HG02798 (cell line): ENCODE results near the gene COMTD1.

Experiments
- ATAC-seq: cut with Tn5 transposase; IDR thresholded peaks from one replicate; pipeline ENCODE4 v1.9.1; 2021; ENCODE audit warnings: mild to moderate bottlenecking; ENCODE audit not compliant: unreplicated experiment, poor library complexity

COMTD1 gene

GRCh38 chr10:75235375-75236177 is at the start of gene COMTD1:
Gene COMTD1 (minus strand): TSS chr10:75235957. CDS start chr10:75235928, 29 bp downstream.
- peak; percentile 78 for ATAC-seq

- no peak for ATAC-seq
Observed at GRCh38 chr10:75283671-75284470, 48.1 kb upstream of the COMTD1 start.

- no peak for ATAC-seq
Observed at GRCh38 chr10:75283078-75283670, 47.4 kb upstream of the COMTD1 start.

GRCh38 chr10:75281974-75282373 is 46.2 kb upstream of the COMTD1 start:
- no peak for ATAC-seq

GRCh38 chr10:75280236-75280635 is 44.5 kb upstream of the COMTD1 start:
- no peak for ATAC-seq

- no peak for ATAC-seq
Observed at GRCh38 chr10:75276069-75276872, 40.5 kb upstream of the COMTD1 start.

- no peak for ATAC-seq
Observed at GRCh38 chr10:75272896-75273295, 37.1 kb upstream of the COMTD1 start.

GRCh38 chr10:75272094-75272493 is 36.3 kb upstream of the COMTD1 start:
- no peak for ATAC-seq

GRCh38 chr10:75269605-75270004 is 33.8 kb upstream of the COMTD1 start:
- no peak for ATAC-seq

- no peak for ATAC-seq
Observed at GRCh38 chr10:75266945-75267344, 31.2 kb upstream of the COMTD1 start.

- no peak for ATAC-seq
Observed at GRCh38 chr10:75265856-75266255, 30.1 kb upstream of the COMTD1 start.

GRCh38 chr10:75263806-75264205 is 28.0 kb upstream of the COMTD1 start:
- ATAC-seq: no peak

- ATAC-seq: no peak
Observed at GRCh38 chr10:75261813-75262705, 26.3 kb upstream of the COMTD1 start.

- no peak for ATAC-seq
Observed at GRCh38 chr10:75260990-75261389, 25.2 kb upstream of the COMTD1 start.

- ATAC-seq: no peak
Observed at GRCh38 chr10:75254739-75255138, 19.0 kb upstream of the COMTD1 start.

GRCh38 chr10:75253281-75254220 is 17.8 kb upstream of the COMTD1 start:
- no peak for ATAC-seq

- ATAC-seq: no peak
Observed at GRCh38 chr10:75250934-75251333, 15.2 kb upstream of the COMTD1 start.

GRCh38 chr10:75247797-75248196 is 12.0 kb upstream of the COMTD1 start:
- ATAC-seq: no peak
